A673 (cell line): ENCODE results near the gene NREP. TPM values are rescaled to one million over a fixed set of nuclear protein-coding genes. Genes with fewer than 3 reads are reported as not detected.

ENCODE experiments used
- BruUV-seq: library from RNA; stranded (reverse); fragments of 400-500 nt; replicated peaks from 2 replicates; lab custom pipeline; 2021; lab: Mats Ljungman, UMichigan
- CTCF ChIA-PET: fragments of 300-600 bp; sonication (Branson Sonifier 250); formaldehyde crosslinking; loops from one replicate; lab custom pipeline; 2022; ENCODE audit warnings: antibody characterized with exemption; lab: Charles Lee
- POLR2A ChIA-PET: fragments of 300-600 bp; sonication (Branson Sonifier 250); formaldehyde crosslinking; loops from one replicate; lab custom pipeline; 2022; ENCODE audit warnings: antibody characterized with exemption; ENCODE audit not compliant: low non-redundant PET; lab: Charles Lee
- DNase-seq: peaks from one replicate; pipeline ENCODE4 v3.0.0-alpha.2; 2015; ENCODE audit warnings: low spot score
- H3K27ac ChIP-seq: fragments of 200-600 bp; sonication (generic); 2 replicates; pipeline ENCODE4 v1.5.1; 2016; ENCODE audit warnings: mixed run types, low read depth, mild to moderate bottlenecking, mixed read lengths, antibody characterized with exemption, low read length; ENCODE audit not compliant: poor library complexity, severe bottlenecking
- H3K27me3 ChIP-seq: fragments of 200-600 bp; sonication (generic); replicated peaks from 2 replicates; pipeline ENCODE4 v1.6.1; 2017; ENCODE audit warnings: mixed run types, low read depth, mild to moderate bottlenecking, mixed read lengths, antibody characterized with exemption, low read length; ENCODE audit not compliant: insufficient read depth, poor library complexity
- H3K36me3 ChIP-seq: fragments of 200-600 bp; sonication (generic); 2 replicates; pipeline ENCODE4 v1.6.1; 2016; ENCODE audit warnings: mixed run types, mild to moderate bottlenecking, mixed read lengths, antibody characterized with exemption, low read length; ENCODE audit not compliant: insufficient read depth, poor library complexity, severe bottlenecking
- H3K4me1 ChIP-seq: fragments of 200-600 bp; sonication (generic); 2 replicates; pipeline ENCODE4 v1.6.1; 2017; ENCODE audit warnings: mixed run types, mild to moderate bottlenecking, mixed read lengths, antibody characterized with exemption, low read length; ENCODE audit not compliant: insufficient read depth, poor library complexity, severe bottlenecking
- H3K4me3 ChIP-seq: fragments of 200-600 bp; sonication (generic); 2 replicates; pipeline ENCODE4 v1.5.1; 2016; ENCODE audit warnings: low read depth, mixed run types, mild to moderate bottlenecking, mixed read lengths, low read length; ENCODE audit not compliant: poor library complexity, severe bottlenecking
- H3K9me3 ChIP-seq: fragments of 200-600 bp; sonication (generic); 2 replicates; pipeline ENCODE4 v1.6.1; 2016; ENCODE audit warnings: mixed run types, low read depth, mild to moderate bottlenecking, mixed read lengths, antibody characterized with exemption, low read length; ENCODE audit not compliant: poor library complexity, severe bottlenecking
- EZH2 ChIP-seq: fragments of 200-600 bp; sonication (generic); IDR thresholded peaks from 2 replicates; pipeline ENCODE4 v1.6.1; 2017; ENCODE audit warnings: borderline replicate concordance, low read depth, mild to moderate bottlenecking, mixed read lengths, antibody characterized with exemption, low read length; ENCODE audit not compliant: poor library complexity, severe bottlenecking
- intact Hi-C: fragments of 100-400 bp; cut with micrococcal nuclease; formaldehyde crosslinking; loops from one replicate; pipeline ENCODE4 v1.10.0; 2022; ENCODE audit not compliant: unreplicated experiment
- total RNA-seq: library from RNA; stranded (reverse); gene quantifications from 2 replicates; pipeline ENCODE4 v1.2.3, GENCODE V29; 2021
- TF ChIP-seq, protein P1 (sequence below): fragments of 300-800, 200-600 bp; sonication (generic); conservative IDR thresholded peaks from 2 replicates; pipeline ENCODE4 v1.5.1; 2017; ENCODE audit warnings: low read depth, mild to moderate bottlenecking, antibody characterized with exemption, low read length, moderate library complexity, mixed read lengths

NREP gene
- total RNA-seq, 1 experiment from 2014 or later: 31.0 TPM

GRCh38 chr5:111694133-111694532 lies 62.9 kb downstream of the NREP start:
- POLR2A ChIA-PET: no interaction called here
- Histone ChIP-seq H3K4me3 (no peak overlapping the region), H3K27ac (no peak overlapping the region), H3K27me3 (no peaks in the 10 kb centered on the region), H3K4me1 (no peaks in the 10 kb centered on the region), H3K9me3 (no peaks in the 10 kb centered on the region), H3K36me3 (no peaks in the 10 kb centered on the region)
- CTCF ChIA-PET: no interaction called here
- no TSS peak for BruUV-seq
- intact Hi-C loops: no loop called here
- no peak for DNase-seq
- TF ChIP-seq, protein P1, sequence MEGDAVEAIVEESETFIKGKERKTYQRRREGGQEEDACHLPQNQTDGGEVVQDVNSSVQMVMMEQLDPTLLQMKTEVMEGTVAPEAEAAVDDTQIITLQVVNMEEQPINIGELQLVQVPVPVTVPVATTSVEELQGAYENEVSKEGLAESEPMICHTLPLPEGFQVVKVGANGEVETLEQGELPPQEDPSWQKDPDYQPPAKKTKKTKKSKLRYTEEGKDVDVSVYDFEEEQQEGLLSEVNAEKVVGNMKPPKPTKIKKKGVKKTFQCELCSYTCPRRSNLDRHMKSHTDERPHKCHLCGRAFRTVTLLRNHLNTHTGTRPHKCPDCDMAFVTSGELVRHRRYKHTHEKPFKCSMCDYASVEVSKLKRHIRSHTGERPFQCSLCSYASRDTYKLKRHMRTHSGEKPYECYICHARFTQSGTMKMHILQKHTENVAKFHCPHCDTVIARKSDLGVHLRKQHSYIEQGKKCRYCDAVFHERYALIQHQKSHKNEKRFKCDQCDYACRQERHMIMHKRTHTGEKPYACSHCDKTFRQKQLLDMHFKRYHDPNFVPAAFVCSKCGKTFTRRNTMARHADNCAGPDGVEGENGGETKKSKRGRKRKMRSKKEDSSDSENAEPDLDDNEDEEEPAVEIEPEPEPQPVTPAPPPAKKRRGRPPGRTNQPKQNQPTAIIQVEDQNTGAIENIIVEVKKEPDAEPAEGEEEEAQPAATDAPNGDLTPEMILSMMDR: no peak
- TF ChIP-seq EZH2: no peak

- intact Hi-C loops: loop anchor here (1.0 kb wide), 1 partner anchor 12 kb away; no protein-coding TSS in a partner anchor
- DNase-seq: no peak
- Histone ChIP-seq H3K27ac (no peak overlapping the region), H3K4me1 (no peaks in the 10 kb centered on the region), H3K9me3 (no peaks in the 10 kb centered on the region), H3K36me3 (no peaks in the 10 kb centered on the region), H3K27me3 (no peaks in the 10 kb centered on the region), H3K4me3 (no peak overlapping the region)
- ChIA-PET CTCF (no interaction called here), POLR2A (no interaction called here)
- no TSS peak for BruUV-seq
- no peak for TF ChIP-seq EZH2
- TF ChIP-seq, protein P1: no peak
Observed at GRCh38 chr5:111691914-111692313, 65.1 kb downstream of the NREP start.

DNA sequence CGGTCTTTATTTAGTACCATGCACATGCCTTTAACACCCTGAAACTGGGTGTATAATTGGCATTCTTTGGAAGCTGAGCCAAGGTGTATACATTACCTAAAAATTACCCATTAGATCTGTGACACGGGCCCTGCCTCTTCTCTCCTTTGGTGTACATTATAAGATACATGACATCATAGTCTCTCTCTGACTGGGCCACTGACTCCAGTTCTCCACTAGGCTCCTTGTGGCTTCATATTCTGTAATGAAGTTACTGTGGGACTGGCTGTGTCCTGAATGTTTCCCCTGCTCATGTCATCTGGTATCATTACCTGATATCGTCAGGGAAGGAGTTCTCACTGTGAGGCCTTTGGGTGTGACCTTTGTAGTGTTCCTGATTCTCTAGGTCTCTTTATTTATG lies 65.5 kb downstream of the NREP start:
- no peak for TF ChIP-seq EZH2
- TF ChIP-seq, protein P1: no peak
- POLR2A ChIA-PET: no interaction called here
- CTCF ChIA-PET: no interaction called here
- no peak for DNase-seq
- no peaks in the 10 kb centered on the region for H3K9me3 ChIP-seq
- no peak overlapping the region for H3K4me3 ChIP-seq
- no TSS peak for BruUV-seq
- H3K27me3 ChIP-seq: no peaks in the 10 kb centered on the region
- H3K36me3 ChIP-seq: no peaks in the 10 kb centered on the region
- intact Hi-C loops: no loop called here
- no peaks in the 10 kb centered on the region for H3K4me1 ChIP-seq
- no peak overlapping the region for H3K27ac ChIP-seq
